Measurements from ENCODE around the gene BRCA1. TPM values are rescaled to one million over a fixed set of nuclear protein-coding genes. Genes with fewer than 3 reads are reported as not detected.
A peak's percentile ranks its signal among the peaks of the same experiment; 100 is the strongest.
"Not testable (repeated sequence)": the region's sequence is repeated elsewhere in the genome, so short reads cannot be mapped to it uniquely, and the experiment has no call there.

The BRCA1 gene
- polyA plus RNA-seq, 1 donor: 24.3 TPM

DNA sequence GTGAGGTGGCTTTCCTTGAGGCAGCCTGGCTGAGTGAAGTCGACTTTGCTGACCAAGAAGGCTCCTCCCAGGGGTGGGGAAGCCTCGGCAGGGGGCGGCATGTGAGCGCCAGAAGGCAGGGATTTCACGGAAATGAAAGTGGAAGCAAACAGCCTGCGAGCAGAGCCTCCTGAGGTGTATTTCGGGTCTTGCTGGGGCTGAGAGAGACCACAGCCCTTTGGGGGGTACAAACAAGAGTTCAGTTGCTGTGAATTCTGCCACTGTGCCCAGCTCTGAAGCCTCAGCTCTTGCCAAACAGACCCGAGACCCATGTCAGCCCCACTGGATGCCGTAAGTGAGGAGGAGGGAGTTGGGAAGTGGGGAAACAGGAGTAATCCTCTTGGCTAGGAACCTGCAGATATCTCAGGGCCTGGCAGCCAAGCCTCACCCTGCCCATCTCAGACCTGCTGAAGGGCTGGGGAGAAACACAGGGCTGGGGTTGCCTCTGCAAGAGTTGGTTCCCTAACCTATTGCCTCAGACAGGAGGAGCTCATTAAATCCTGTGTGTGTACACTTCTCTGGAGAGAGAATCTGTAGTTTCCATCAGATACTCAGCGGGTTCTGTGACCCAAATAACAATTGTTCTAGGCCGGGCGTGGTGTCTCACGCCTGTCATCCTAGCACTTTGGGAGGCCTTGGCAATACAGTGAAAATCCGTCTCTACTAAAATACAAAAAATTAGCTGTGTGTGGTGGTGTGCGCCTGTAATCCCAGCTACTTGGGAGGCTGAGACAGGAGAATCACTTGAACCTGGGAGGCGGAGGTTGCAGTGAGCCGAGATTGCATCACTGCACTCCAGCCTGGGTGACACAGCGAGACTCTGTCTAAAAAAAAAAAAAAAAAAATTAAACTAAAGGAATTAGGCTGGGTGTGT, 118.3 kb downstream of the BRCA1 start, which contains the start of gene IFI35:
Gene IFI35, plus strand, starts transcription at position 146 of the 913 bp plus-strand sequence. Its CDS starts 164 bp downstream, at position 310.
- peak; percentile 60 for DNase-seq

GRCh38 chr17:43003542-43004172, 121.5 kb downstream of the BRCA1 start:
- DNase-seq: no peak

DNA sequence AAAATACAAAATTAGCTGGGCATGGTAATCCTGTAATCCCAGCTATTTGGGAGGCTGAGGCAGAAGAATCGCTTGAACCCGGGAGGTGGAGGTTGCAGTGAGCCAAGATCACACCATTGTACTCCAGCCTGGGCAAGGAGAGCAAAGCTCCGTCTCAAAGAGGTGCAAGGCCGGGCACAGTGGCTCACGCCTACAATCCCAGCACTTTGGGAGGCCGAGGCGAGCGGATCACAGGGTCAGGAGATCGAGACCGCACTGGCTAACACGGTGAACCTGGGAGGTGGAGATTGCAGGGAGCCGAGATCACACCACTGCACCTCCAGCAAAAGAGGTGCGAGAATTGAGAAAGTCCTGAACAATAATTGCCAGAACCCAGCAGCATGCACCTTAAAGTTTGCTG, 124.3 kb downstream of the BRCA1 start:
- DNase-seq: not testable (repeated sequence)

DNA sequence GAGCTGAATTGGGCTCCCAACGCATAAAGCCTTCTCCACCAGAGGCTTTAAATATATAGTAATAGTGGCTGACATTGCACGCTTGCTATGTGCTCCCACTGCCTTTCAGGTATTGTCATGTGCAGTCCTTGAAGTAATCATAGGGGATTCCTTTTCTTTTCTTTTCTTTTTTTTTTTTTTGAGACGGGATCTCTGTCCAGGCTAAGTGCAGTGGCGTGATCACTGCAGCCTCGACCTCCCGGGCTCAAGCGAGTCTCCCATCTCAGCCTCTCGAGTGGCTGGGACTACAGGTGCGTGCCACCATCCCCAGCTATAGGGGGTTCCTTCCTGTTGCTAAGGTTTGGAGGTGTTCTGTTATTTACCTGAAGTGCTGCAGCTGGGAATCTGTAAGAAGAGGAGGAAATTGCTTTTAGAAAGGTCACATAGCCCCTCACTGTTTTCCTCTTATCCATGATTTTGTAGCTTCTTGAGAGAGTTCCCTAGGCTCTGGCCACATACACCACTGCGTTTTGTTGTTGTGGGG, 126.1 kb downstream of the BRCA1 start:
- no peak for DNase-seq

DNA sequence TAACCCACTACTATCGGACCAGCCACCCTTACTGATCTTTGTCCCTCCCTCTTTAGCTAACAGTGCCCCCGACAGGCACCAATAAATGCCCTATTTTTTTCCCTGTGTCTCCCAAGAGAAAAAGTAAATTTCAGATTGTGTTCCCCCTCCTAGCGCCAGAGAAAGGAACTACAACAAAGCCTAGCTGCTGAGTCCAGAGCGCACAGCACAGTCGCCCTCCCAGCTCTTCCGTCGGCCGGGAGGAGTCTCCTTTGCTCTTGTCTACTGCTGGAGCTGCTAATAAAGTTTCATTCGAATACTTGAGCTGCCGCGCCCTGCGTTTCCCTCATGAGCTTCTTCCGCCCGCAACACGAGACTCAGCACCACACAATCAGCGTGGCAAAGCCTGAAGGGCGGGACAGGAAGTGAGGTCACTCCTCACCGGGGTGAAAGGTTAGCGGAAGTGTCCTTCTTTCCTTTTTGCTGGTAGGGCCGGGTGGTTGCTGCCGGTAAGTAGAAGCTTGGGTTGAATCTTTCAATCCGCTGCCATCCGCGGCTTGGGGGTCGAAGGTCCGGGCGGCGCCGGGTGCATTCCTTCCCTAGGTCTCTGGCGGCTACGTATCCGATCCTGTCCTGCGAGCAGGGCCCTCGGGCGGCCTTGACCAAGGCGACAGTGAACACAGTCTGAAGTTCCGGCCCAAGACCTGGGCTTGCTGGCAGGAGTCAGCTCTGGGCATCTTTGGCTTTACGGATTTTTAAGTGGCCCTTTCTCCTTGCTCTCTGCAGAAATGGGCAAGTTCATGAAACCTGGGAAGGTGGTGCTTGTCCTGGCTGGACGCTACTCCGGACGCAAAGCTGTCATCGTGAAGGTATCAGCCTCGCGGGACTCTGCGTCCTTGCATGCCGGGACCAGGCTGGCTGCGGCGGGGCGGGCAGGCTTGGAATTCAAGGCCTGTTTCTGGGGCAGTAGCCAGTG, 126.9 kb downstream of the BRCA1 start, which contains the start of gene RPL27:
Gene RPL27, plus strand, starts transcription at position 436 of the 955 bp plus-strand sequence. Its CDS starts 332 bp downstream, at position 768.
- peak; percentile 100 for DNase-seq

DNA sequence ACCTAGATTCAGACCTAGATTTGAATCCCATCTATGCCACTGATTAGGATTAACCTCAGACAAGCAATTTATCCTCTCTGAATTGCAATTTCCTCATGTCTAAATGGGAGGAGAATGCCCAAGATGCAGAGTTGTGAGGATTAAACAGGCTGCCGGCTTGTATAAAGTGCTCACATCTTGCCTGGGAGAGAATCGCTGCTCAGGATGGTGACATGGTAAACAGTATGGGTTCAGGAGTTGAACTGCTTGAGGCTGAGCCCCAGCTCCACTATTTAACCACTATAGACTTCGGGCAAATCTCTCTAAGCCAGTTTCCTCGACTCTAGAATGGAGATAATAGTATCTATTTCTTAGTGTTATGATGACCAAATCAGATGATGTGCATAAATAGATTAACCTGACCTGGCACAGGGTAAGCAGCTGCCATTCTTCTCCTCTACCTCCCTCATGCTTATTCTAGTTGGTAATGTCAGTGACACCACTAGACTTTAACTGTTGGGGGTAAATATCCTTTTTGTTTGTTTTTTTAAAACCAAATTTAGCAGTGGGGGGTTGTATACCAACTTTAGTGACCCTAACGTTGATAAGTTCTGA, 127.7 kb downstream of the BRCA1 start:
- no peak for DNase-seq

Other genes starting within 250 kb of the BRCA1 start
- gene G6PC1, start 224.6 kb downstream of the BRCA1 start, polyA plus RNA-seq (ENCODE audit: insufficient read length): 5.6 TPM
- gene AARSD1, start 160.9 kb downstream of the BRCA1 start, polyA plus RNA-seq (ENCODE audit: insufficient read length): 76.3 TPM
- 2.4 TPM for gene PTGES3L, start 145.3 kb downstream of the BRCA1 start, polyA plus RNA-seq (ENCODE audit: insufficient read length)
- 17.6 TPM for gene RUNDC1, start 144.8 kb downstream of the BRCA1 start, polyA plus RNA-seq (ENCODE audit: insufficient read length)
- gene RPL27, start 126.9 kb downstream of the BRCA1 start, polyA plus RNA-seq (ENCODE audit: insufficient read length): 1,206 TPM
- gene IFI35, start 118.6 kb downstream of the BRCA1 start, polyA plus RNA-seq (ENCODE audit: insufficient read length): 8.8 TPM
- gene VAT1, start 103.0 kb downstream of the BRCA1 start, polyA plus RNA-seq (ENCODE audit: insufficient read length): 113 TPM
- 3.5 TPM for gene RND2, start 100.1 kb downstream of the BRCA1 start, polyA plus RNA-seq (ENCODE audit: insufficient read length)
- gene NBR1, start 45.9 kb upstream of the BRCA1 start, polyA plus RNA-seq (ENCODE audit: insufficient read length): 116 TPM
- gene TMEM106A, start 86.5 kb upstream of the BRCA1 start, polyA plus RNA-seq (ENCODE audit: insufficient read length): 27.8 TPM
- 44.1 TPM for gene CCDC200, start 103.3 kb upstream of the BRCA1 start, polyA plus RNA-seq (ENCODE audit: insufficient read length)
- gene RNU2-1, start 108.6 kb upstream of the BRCA1 start, polyA plus RNA-seq (ENCODE audit: insufficient read length): not detected